Omental fat pad (tissue), 4 donors: Measurements from ENCODE around the gene C19orf38. TPM values are rescaled to one million over a fixed set of nuclear protein-coding genes. Genes with fewer than 3 reads are reported as not detected.

Experiments
- ATAC-seq: fragments of 150-250 bp; one replicate; pipeline ENCODE4 v1.9.1; 2016; ENCODE audit warnings: mild to moderate bottlenecking, moderate library complexity; ENCODE audit not compliant: low FRiP score
- DNase-seq: peaks from one replicate; pipeline ENCODE4 v3.0.0-alpha.2; 2019; ENCODE audit warnings: low spot score
- total RNA-seq, 4 donors: library from RNA; depleted of rRNA; stranded (reverse); fragments of >200 nt; gene quantifications; one replicate each; pipeline ENCODE4 v1.1.0, GENCODE V29; 2016
- TF ChIP-seq, protein P1 (sequence below), 3 donors: fragments of 450-650 bp; IDR thresholded peaks; one replicate each; pipeline ENCODE4 v1.5.1; 2016 to 2017; ENCODE audit warnings: antibody characterized with exemption in 3 of 3, mild to moderate bottlenecking in 3 of 3, moderate library complexity in 2 of 3

The C19orf38 gene
- total RNA-seq, 4 donors from 2014 or later, result 1.0 to 7.9 (median 4.9) TPM

DNA sequence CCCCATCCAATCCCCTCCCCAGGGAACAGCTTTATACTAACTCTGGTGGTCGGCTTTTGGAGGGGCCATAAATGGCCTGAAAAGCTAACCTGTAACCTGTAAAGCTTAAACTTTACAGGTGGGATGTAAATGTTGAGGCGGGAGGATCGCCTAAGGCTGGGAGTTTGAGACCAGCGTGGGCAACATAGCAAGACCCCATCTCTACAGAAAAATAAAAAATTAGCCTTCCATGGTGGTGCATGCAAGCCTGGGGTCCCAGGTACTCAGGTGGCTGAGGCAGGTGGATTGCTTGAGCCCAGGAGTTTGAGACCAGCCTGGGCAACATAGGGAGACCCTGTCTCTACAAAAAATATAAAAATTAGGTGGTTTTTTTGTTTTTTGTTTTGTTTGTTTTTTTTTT is 41.7 kb downstream of the C19orf38 start:
- DNase-seq (no peak), ATAC-seq (no peak)
- TF ChIP-seq, protein P1, sequence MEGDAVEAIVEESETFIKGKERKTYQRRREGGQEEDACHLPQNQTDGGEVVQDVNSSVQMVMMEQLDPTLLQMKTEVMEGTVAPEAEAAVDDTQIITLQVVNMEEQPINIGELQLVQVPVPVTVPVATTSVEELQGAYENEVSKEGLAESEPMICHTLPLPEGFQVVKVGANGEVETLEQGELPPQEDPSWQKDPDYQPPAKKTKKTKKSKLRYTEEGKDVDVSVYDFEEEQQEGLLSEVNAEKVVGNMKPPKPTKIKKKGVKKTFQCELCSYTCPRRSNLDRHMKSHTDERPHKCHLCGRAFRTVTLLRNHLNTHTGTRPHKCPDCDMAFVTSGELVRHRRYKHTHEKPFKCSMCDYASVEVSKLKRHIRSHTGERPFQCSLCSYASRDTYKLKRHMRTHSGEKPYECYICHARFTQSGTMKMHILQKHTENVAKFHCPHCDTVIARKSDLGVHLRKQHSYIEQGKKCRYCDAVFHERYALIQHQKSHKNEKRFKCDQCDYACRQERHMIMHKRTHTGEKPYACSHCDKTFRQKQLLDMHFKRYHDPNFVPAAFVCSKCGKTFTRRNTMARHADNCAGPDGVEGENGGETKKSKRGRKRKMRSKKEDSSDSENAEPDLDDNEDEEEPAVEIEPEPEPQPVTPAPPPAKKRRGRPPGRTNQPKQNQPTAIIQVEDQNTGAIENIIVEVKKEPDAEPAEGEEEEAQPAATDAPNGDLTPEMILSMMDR (IDR thresholded peaks at IDR 0.05), result no peak

DNA sequence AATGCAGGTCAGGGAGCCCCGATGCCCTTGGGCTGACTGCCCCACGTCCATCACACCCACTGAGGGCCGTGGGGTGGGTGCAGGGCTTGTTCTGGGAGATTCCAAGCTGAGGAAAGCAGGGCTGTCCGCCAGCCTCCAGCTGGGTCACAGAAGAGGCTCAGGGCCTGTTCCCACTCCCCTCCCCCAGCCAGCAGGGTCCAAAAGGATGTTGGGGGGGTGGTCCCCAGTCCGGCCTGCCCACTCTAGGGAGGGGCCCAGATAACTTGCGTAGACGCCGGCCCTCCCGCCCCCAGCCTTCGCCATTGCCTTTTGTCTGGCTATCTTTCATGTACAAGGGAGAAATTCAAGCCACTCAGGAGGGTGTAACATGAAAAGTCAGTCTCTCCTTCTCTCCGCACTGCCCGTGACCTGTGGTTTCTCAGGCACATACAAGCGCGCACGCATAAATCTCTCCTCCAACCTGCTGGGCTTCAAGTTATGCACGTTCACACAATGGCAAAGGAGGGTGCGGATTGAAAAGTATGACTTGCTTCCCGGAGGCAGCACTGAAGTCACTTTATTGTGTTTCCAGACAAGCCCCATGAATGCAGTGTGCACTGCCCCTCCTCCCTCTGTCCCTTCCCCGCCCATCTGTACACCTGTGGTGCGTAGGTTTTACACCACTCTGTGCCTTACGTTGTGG is 43.3 kb downstream of the C19orf38 start:
- ATAC-seq, result no peak
- TF ChIP-seq, protein P1 (IDR thresholded peaks at IDR 0.05), result no peak
- no peak for DNase-seq

DNA sequence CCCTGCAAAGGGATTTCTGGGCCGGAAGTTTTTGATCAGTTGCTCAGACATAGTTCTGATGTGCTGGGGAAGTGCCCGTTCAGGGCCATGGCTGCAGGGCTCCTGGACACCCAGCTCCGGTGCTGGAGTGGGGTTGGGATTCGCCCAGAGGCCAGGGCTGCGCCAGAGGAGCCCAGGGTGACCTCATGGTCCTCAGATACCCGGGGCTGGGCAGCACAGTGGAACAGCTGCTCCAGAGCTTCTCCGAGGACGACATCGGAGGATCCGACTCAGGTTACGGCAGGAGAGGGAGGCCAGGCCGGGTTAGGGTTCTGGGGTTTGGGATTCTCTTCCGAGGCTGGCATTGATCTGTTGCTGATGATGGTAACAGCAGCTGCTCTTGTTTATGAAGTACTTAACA is 44.0 kb downstream of the C19orf38 start:
- TF ChIP-seq, protein P1 (IDR thresholded peaks at IDR 0.05), result no peak
- DNase-seq (no peak), ATAC-seq (no peak)

DNA sequence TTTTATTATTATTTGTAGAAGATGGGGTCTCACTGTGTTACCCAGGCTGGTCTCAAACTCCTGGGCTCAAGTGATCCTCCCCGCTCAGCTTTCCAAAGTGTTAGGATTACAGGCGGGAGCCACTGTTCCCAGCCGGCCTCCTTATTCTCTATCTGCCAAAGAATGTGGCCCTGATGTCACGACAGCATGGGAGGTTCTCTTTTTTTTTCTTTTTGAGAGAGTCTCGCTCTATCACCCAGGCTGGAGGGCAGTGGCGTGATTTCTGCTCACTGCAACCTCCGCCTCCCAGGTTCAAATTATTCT is 46.6 kb downstream of the C19orf38 start:
- DNase-seq (no peak), ATAC-seq (no peak)
- TF ChIP-seq, protein P1 (IDR thresholded peaks at IDR 0.05), result no peak

DNA sequence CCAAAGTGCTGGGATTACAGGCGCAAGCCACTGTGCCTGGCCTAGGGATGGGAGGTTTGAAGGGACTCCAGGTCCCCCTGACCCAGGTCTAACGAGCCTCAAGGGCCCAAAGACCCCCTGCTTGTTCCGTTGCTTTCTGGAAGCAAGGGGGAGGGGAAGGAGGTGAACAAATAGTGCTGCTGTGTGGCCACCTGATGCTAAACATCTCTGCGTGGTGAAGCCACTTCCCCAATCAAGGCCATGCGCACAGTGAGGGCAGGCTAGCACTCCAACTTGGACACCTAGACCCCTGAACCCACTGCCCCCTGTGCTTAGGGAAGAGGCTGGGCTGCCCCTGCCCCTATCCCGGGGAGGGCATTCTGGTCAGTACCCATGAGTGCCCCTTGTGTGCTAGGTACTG is 47.1 kb downstream of the C19orf38 start:
- TF ChIP-seq, protein P1 (IDR thresholded peaks at IDR 0.05), result no peak
- ATAC-seq (no peak), DNase-seq (no peak)

DNA sequence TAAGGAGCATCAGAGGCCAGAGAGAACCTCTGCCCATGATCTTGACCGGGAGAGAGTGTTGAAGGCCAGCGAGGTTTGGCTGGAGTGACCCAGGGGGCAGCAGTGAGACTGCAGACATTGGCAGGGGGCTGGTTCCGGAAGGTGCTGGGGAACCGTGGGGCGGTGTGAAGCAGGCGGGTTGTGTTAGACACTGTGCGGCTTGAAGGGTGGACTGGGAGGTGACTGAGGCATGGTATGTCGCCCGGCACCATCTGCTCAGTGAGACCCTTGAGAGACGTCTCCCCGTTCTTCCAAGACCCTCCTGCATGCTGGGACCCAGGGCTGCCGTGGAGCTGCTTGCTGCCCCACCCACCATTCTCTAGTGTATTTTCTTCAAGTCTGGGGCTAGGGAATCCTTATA is 47.7 kb downstream of the C19orf38 start:
- no peak for DNase-seq
- TF ChIP-seq, protein P1 (IDR thresholded peaks at IDR 0.05), result no peak
- no peak for ATAC-seq

DNA sequence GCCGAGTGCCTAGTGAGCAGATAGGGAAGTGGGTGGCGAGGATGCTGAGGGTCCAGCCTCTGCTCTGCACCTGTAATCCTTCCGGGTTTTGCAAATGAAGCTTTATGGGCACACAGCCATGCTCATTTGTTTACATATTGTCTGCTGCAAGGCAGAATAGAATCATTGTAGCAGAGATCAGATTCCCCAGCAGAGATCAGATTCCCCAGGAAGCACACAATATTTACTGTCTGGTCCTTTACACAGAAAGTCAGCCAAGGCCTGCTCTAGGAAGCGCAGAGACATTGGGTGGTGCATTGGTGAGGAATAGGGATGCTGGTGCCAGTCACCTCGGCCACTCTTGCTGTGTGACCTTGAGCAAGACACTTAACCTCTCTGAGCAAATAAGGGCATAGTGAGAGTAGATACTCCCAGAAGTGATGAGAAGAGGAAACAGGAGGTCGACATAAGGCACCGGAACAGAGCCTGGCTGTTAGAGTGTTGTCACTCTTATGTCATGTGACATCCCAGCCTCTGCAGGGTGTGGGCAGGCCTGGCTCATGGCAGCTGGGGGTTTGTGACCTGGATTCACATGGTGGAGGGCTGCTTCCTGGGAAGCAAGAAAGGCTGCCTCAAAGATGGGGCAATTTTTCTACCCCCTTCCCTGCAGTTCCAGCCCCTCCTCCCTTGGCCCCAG is 48.8 kb downstream of the C19orf38 start:
- no peak for ATAC-seq
- TF ChIP-seq, protein P1 (IDR thresholded peaks at IDR 0.05), result no peak
- no peak for DNase-seq
